Esophagus muscularis mucosa (tissue), 4 donors: ENCODE measurements around the gene NIBAN1. TPM values are rescaled to one million over a fixed set of nuclear protein-coding genes. Genes with fewer than 3 reads are reported as not detected.

Experiments
- DNase-seq: peaks from one replicate; pipeline ENCODE4 v3.0.0-alpha.2; 2017; ENCODE audit errors: extremely low spot score
- H3K27ac ChIP-seq, 4 donors: fragments of 200-600 bp; sonication (generic); replicated peaks in 1 of 4; 1 replicate in 3 of 4; 2 replicates in 1 of 4; pipeline ENCODE4 v1.5.1; 2016 to 2019; ENCODE audit warnings: mild to moderate bottlenecking in 1 of 4
- H3K27me3 ChIP-seq, 4 donors: fragments of 200-600 bp; sonication (generic); one replicate each; pipeline versions ENCODE4 v1.5.1 to v1.6.0; 2016 to 2019
- H3K36me3 ChIP-seq, 4 donors: fragments of 200-600 bp; sonication (generic); one replicate each; pipeline ENCODE4 v1.5.1; 2016 to 2019
- H3K4me1 ChIP-seq, 4 donors: fragments of 200-600 bp; sonication (generic); one replicate each; pipeline ENCODE4 v1.5.1; 2016 to 2019
- H3K4me3 ChIP-seq, 4 donors: fragments of 200-600 bp; sonication (generic); 1 replicate in 2 of 4; 2 replicates in 2 of 4; pipeline ENCODE4 v1.5.1; 2016 to 2019; ENCODE audit warnings: mild to moderate bottlenecking in 4 of 4, moderate library complexity in 1 of 4
- H3K9me3 ChIP-seq, 4 donors: fragments of 200-600 bp; sonication (generic); 1 replicate in 3 of 4; 2 replicates in 1 of 4; pipeline ENCODE4 v1.5.1; 2016 to 2019
- EP300 ChIP-seq: sonication (generic); formaldehyde crosslinking; IDR thresholded peaks from one replicate; pipeline ENCODE4 v1.6.1; 2017; ENCODE audit warnings: antibody characterized with exemption
- POLR2A ChIP-seq: fragments of 450-650 bp; IDR thresholded peaks from one replicate; pipeline ENCODE4 v1.6.1; 2017; ENCODE audit warnings: antibody characterized with exemption, moderate library complexity, mild to moderate bottlenecking, low read depth
- POLR2AphosphoS5 ChIP-seq, 2 donors: sonication (generic); formaldehyde crosslinking; IDR thresholded peaks; one replicate each; pipeline ENCODE4 v1.6.1; 2017; ENCODE audit warnings: antibody characterized with exemption in 2 of 2
- WGBS: methylation state at CpG from one replicate; pipeline ENCODE4 v1.1.5; 2018; 5-methylcytosine and 5-hydroxymethylcytosine counted together
- intact Hi-C: fragments of 100-400 bp; cut with DNase I; formaldehyde crosslinking; loops from one replicate; pipeline ENCODE4 v1.15.1; 2023
- total RNA-seq, 4 donors: library from RNA; depleted of rRNA; stranded (reverse); fragments of >200 nt; gene quantifications; one replicate each; pipeline versions ENCODE4 v1.1.0 to v1.2.1, GENCODE V29; 2016
- TF ChIP-seq, protein P1 (sequence below), 3 experiments: fragments of 200-600 bp in 2 of 3; fragments of 450-650 bp in 1 of 3; sonication (generic) in 2 of 3; IDR thresholded peaks; one replicate each; pipeline ENCODE4 v1.5.1; 2017 to 2019; ENCODE audit warnings: antibody characterized with exemption in 3 of 3, mild to moderate bottlenecking in 2 of 3, moderate library complexity in 1 of 3

Gene NIBAN1
- total RNA-seq, 4 donors from 2014 or later, result 493 to 813 (median 584) TPM

DNA sequence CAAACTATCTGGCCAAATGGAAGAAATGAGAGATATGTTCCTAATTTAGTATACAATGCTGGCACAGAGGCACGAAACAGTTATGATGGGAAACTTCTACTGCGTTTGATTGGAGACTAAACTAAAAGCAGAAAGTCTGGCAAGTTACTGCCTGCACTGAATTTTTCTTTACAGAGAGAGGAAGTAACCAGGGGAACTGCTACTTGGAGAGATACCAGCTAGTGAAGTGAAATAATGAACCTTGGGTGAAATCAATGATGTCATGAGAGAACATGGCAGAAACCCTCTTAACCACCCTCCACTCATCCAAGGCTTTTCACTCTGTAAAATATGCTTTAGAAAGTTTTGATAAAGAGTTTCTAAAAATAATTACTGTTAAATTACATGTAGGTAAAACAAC, 29.3 kb downstream of the NIBAN1 start:
- peak; percentile 0 for DNase-seq
- Histone ChIP-seq H3K4me1 (peaks cover 34 to 63% (median 53%) of the 10 kb centered on the region in 4 donors), H3K27ac (peak overlapping the region; percentile 37 to 66 (median 42)), H3K9me3 (no peaks in the 10 kb centered on the region), H3K4me3 (no peak overlapping the region), H3K27me3 (no peaks in the 10 kb centered on the region), H3K36me3 (no peaks in the 10 kb centered on the region)
- 14% methylated on average over 2 of the region's 2 CpGs for WGBS
- intact Hi-C loops, result loop anchor here (5.0 kb wide), 1 partner anchor 33 kb away; no protein-coding TSS in a partner anchor
- TF ChIP-seq, protein P1, sequence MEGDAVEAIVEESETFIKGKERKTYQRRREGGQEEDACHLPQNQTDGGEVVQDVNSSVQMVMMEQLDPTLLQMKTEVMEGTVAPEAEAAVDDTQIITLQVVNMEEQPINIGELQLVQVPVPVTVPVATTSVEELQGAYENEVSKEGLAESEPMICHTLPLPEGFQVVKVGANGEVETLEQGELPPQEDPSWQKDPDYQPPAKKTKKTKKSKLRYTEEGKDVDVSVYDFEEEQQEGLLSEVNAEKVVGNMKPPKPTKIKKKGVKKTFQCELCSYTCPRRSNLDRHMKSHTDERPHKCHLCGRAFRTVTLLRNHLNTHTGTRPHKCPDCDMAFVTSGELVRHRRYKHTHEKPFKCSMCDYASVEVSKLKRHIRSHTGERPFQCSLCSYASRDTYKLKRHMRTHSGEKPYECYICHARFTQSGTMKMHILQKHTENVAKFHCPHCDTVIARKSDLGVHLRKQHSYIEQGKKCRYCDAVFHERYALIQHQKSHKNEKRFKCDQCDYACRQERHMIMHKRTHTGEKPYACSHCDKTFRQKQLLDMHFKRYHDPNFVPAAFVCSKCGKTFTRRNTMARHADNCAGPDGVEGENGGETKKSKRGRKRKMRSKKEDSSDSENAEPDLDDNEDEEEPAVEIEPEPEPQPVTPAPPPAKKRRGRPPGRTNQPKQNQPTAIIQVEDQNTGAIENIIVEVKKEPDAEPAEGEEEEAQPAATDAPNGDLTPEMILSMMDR (IDR thresholded peaks at IDR 0.05), result no peak
- no peak for TF ChIP-seq EP300
- TF ChIP-seq POLR2AphosphoS5 (IDR thresholded peaks at IDR 0.05), result no peak
- no peak for TF ChIP-seq POLR2A

DNA sequence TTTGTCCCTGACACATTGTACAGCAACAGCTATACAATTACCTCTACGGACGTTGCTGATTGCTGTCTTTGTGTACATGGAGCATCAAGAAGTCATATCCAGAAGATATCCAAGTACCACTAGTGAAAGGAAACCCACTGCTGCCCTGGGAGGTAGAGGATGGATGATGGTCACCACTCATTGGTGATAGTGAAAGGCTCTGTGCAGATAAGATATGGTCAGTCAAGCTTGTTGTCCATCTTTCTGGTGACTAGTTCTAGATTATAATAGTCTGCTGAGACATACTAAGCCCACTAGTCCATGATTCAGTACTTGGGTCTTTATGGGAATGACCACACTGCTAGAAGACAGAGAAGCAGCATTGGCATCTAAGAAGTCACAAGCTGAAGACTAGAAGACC, 30.3 kb downstream of the NIBAN1 start:
- WGBS, result 100% methylated on average over 2 of the region's 2 CpGs
- Histone ChIP-seq H3K9me3 (no peaks in the 10 kb centered on the region), H3K27ac (peak overlapping the region in 2 of 4 donors; percentile 26 to 39), H3K4me3 (no peak overlapping the region), H3K27me3 (no peaks in the 10 kb centered on the region), H3K4me1 (peaks cover 41 to 64% (median 57%) of the 10 kb centered on the region in 4 donors), H3K36me3 (no peaks in the 10 kb centered on the region)
- intact Hi-C loops, result no loop called here
- DNase-seq, result peak; percentile 57
- no peak for TF ChIP-seq POLR2AphosphoS5 (IDR thresholded peaks at IDR 0.05)
- TF ChIP-seq EP300, result no peak
- TF ChIP-seq, protein P1 (IDR thresholded peaks at IDR 0.05), result no peak
- TF ChIP-seq POLR2A, result no peak

DNA sequence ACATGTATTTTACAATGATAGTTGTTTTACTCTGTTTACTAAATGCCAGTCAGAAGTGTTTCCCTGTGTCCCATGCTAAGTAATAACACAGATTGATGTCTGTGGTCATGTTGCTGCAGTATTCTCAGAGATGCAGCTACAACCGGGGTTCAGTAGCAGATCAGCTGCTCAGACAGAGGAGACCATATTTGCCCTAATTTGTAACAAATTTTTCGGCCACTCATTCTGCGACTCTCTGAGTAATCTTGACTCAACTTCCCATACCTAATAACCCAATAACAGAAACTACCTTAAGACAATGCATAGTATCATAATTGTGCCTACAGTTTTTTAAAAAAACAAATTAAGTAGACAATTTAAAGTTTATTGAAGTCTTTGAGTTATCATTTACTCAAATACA, 32.6 kb downstream of the NIBAN1 start:
- Histone ChIP-seq H3K36me3 (no peaks in the 10 kb centered on the region), H3K27ac (no peak overlapping the region), H3K27me3 (no peaks in the 10 kb centered on the region), H3K9me3 (no peaks in the 10 kb centered on the region), H3K4me3 (no peak overlapping the region), H3K4me1 (peaks cover 33 to 63% (median 60%) of the 10 kb centered on the region in 4 donors)
- peak; percentile 5 for DNase-seq
- TF ChIP-seq EP300 (no peak), POLR2AphosphoS5 (IDR thresholded peaks at IDR 0.05) (no peak), POLR2A (no peak)
- TF ChIP-seq, protein P1 (IDR thresholded peaks at IDR 0.05), result no peak
- intact Hi-C loops, result no loop called here
- WGBS, result 90% methylated on average over 3 of the region's 3 CpGs

DNA sequence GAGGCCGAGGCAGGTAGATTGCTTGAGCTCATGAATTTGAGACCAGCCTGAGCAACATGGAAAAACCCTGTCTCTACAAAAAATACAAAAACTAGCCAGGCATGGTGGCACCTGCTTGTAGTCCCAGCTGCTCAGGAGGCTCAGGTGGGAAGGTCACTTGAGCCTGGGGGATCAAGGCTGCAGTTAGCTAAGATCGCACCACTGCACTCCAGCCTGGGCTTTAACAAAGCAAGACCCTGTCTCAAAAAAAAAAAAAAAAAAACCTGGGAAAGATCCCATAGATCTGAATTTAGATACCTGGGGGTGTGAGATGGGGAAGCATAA, 32.9 kb downstream of the NIBAN1 start:
- H3K4me3 ChIP-seq, result no peak overlapping the region
- no peaks in the 10 kb centered on the region for H3K36me3 ChIP-seq
- no peak overlapping the region for H3K27ac ChIP-seq
- 96% methylated on average over 2 of the region's 2 CpGs for WGBS
- no peak for TF ChIP-seq EP300
- TF ChIP-seq, protein P1 (IDR thresholded peaks at IDR 0.05), result no peak
- no peak for TF ChIP-seq POLR2A
- TF ChIP-seq POLR2AphosphoS5 (IDR thresholded peaks at IDR 0.05), result no peak
- peak; percentile 17 for DNase-seq
- H3K27me3 ChIP-seq, result no peaks in the 10 kb centered on the region
- peaks cover 34 to 63% (median 59%) of the 10 kb centered on the region in 4 donors for H3K4me1 ChIP-seq
- intact Hi-C loops, result no loop called here
- H3K9me3 ChIP-seq, result no peaks in the 10 kb centered on the region
